Bladder microvascular endothelial cell (primary cell): Measurements from ENCODE around the gene TCP11L1. TPM values are rescaled to one million over a fixed set of nuclear protein-coding genes. Genes with fewer than 3 reads are reported as not detected.

ENCODE experiments used
- total RNA-seq: library from RNA; depleted of rRNA; stranded (reverse); fragments of >200 nt; gene quantifications from 2 replicates; pipeline ENCODE4 v1.2.3, GENCODE V29; 2014

Gene TCP11L1, protein sequence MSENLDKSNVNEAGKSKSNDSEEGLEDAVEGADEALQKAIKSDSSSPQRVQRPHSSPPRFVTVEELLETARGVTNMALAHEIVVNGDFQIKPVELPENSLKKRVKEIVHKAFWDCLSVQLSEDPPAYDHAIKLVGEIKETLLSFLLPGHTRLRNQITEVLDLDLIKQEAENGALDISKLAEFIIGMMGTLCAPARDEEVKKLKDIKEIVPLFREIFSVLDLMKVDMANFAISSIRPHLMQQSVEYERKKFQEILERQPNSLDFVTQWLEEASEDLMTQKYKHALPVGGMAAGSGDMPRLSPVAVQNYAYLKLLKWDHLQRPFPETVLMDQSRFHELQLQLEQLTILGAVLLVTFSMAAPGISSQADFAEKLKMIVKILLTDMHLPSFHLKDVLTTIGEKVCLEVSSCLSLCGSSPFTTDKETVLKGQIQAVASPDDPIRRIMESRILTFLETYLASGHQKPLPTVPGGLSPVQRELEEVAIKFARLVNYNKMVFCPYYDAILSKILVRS
- 10.0 and 18.1 TPM in 2 replicates for total RNA-seq

DNA sequence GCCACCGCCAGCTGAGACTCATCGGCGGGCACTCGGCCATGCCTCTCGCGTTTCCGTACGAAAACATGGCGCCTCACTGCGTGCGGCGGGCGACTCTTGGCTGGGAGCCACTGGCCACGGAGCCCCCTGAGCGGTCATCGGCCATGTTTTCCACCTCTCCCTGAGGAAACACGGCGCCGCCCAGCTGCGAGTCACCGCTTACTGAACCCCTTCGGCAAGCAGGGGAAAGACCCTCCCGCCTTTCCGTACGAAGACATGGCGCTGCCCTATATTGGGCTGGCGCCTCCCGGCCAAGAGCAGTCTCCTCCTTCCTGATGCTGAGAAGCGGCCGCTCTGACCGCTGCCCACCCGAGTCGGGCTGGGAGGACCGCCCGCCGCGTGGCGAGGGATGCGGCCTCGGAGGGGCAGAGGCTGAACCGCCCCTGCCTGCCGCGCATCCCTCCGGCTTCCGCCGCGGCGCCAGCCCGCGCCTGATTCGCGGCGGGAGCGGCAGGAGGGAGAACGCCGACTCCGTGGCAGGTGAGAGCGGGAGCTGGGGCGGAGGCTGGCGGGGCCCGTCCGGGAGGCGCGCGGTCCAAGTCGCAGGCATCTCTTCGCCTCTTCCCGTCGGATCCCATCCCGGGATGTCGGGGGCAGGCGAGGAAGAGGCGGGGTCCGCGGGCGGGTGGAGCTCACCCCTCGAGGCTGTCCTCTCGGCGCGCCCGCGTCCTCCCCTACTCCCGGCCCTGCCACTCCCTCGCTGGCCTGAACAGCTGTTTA lies at the start of gene TCP11L1:
TCP11L1 (plus strand) TSS at position 299 of the 759 bp plus-strand sequence. CDS start 4,202 bp downstream, outside the sequence.

DNA sequence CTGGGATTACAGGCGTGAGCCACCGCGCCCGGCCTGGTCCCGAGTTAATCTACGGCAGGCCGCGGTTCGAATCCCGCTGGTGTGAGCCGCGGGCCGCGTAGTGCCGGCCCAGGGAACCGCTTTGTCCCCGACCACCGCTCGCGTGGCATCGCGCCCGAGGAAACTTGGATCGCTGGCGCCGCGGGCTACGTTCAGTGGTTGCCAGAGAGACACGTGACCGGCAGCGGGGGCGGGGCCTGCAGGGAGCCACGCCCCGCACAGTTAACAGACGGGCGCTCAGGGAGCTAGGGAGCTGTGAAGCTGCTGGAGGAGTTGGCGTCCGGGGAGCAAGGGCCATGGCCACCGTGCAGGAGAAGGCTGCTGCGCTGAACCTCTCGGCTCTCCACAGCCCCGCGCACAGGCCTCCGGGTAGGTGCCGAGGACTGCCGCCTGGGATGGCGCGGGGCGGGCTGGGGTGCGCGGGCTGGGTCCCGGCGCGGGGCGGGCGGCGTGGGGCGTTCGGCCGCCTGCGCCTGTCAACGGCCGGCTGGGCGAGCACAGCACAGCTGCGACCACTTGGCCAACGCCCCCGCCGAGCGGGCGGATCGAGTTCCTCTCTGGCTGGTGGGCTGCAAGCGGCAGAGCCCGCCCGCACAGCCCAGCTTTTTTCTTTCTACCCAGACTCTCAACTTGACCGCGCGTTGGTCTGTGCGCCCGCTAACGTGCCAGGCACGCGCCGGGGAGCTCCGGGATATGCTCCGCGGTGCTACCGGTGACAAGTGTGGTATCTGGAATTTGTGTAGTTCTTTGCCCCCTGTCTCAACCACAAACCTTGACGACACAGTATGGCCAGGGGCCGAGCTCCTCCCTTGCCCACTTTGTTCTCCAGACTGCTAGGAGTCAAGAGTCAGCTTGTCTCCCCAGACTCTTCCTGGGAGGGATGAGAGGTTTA lies 23.5 kb upstream of the TCP11L1 start, which contains the start of gene DEPDC7:
DEPDC7 (plus strand) TSS at position 258 of the 931 bp plus-strand sequence; CDS start at position 336, 78 bp downstream.

Other genes starting within 250 kb of the TCP11L1 start
- gene CCDC73, start 244.9 kb upstream of the TCP11L1 start, total RNA-seq, result 0.06 TPM in 1 of 2 replicates, not detected in the other
- gene PRRG4, start 209.6 kb upstream of the TCP11L1 start, total RNA-seq, result under 0.01 and 1.2 TPM in 2 replicates
- gene QSER1, start 146.8 kb upstream of the TCP11L1 start, total RNA-seq, result 8.7 and 19.9 TPM in 2 replicates
- gene DEPDC7, start 23.7 kb upstream of the TCP11L1 start, total RNA-seq, result 0.16 and 0.19 TPM in 2 replicates
- 19.4 and 26.6 TPM in 2 replicates for gene CSTF3, start 121.9 kb downstream of the TCP11L1 start, total RNA-seq
- gene HIPK3, start 217.8 kb downstream of the TCP11L1 start, total RNA-seq, result 58.6 and 78.7 TPM in 2 replicates